HEK293 (cell line): ENCODE results near the gene PTGES3L.

ENCODE experiments used
- CTCF ChIA-PET: fragments of 350-600 bp; formaldehyde crosslinking; extraction: SDS; loops from one replicate; lab custom pipeline; 2021; ENCODE audit warnings: antibody characterized with exemption; lab: Yijun Ruan, JAX
- POLR2A ChIA-PET: fragments of 300-600 bp; formaldehyde crosslinking; extraction: SDS; loops from one replicate; lab custom pipeline; 2020; ENCODE audit warnings: antibody characterized with exemption, inconsistent platforms; lab: Yijun Ruan, JAX
- H3K27ac ChIP-seq: fragments of 200-500 bp; sonication (Bioruptor generic); 2 replicates; pipeline ENCODE4 v1.5.1; 2014; ENCODE audit warnings: low read depth, low read length, control low read depth, inconsistent platforms; ENCODE audit errors: extremely low read depth
- H3K36me3 ChIP-seq, 2 experiments: fragments of 200-500 bp in 1 of 2; sonication (Bioruptor generic) in 1 of 2; 1 replicate in 1 of 2; 2 replicates in 1 of 2; pipeline ENCODE4 v1.5.1; 2014 to 2017; ENCODE audit warnings: inconsistent platforms in 2 of 2, low read length in 2 of 2; ENCODE audit not compliant: control insufficient read depth in 2 of 2, insufficient read depth in 1 of 2
- H3K4me1 ChIP-seq: fragments of 200-500 bp; sonication (Bioruptor generic); 2 replicates; pipeline ENCODE4 v1.5.1; 2014; ENCODE audit warnings: mild to moderate bottlenecking, low read length, inconsistent platforms; ENCODE audit not compliant: control insufficient read depth, insufficient read depth
- H3K4me3 ChIP-seq: 2 replicates; pipeline ENCODE4 v1.5.1; 2011; ENCODE audit warnings: low read depth, mild to moderate bottlenecking, control low read depth, low read length, moderate library complexity
- H3K9me3 ChIP-seq: fragments of 200-500 bp; sonication (Bioruptor generic); 2 replicates; pipeline ENCODE4 v1.5.1; 2014; ENCODE audit warnings: low read depth, low read length, inconsistent platforms; ENCODE audit not compliant: control insufficient read depth, insufficient read depth
- GLIS2 ChIP-seq: fragments of 450-650 bp; formaldehyde crosslinking; IDR thresholded peaks from 2 replicates; pipeline ENCODE4 v1.5.1; 2016; ENCODE audit warnings: missing biosample characterization, missing genetic modification characterization
- KLF1 ChIP-seq: fragments of 450-650 bp; formaldehyde crosslinking; IDR thresholded peaks from 2 replicates; pipeline ENCODE4 v1.5.1; 2016; ENCODE audit warnings: missing biosample characterization, missing genetic modification characterization
- KLF10 ChIP-seq: fragments of 450-650 bp; IDR thresholded peaks from 2 replicates; pipeline ENCODE4 v1.5.1; 2018; ENCODE audit warnings: missing biosample characterization, mild to moderate bottlenecking, missing genetic modification characterization
- KLF8 ChIP-seq: fragments of 450-650 bp; formaldehyde crosslinking; IDR thresholded peaks from 2 replicates; pipeline ENCODE4 v1.5.1; 2016; ENCODE audit warnings: missing biosample characterization, missing genetic modification characterization
- MZF1 ChIP-seq: fragments of 450-650 bp; formaldehyde crosslinking; IDR thresholded peaks from 2 replicates; pipeline ENCODE4 v1.5.1; 2017; ENCODE audit warnings: missing biosample characterization, missing genetic modification characterization, borderline replicate concordance
- OVOL3 ChIP-seq: fragments of 450-650 bp; formaldehyde crosslinking; IDR thresholded peaks from 2 replicates; pipeline ENCODE4 v1.5.1; 2016; ENCODE audit warnings: missing biosample characterization, missing genetic modification characterization
- PRDM2 ChIP-seq: fragments of 450-650 bp; formaldehyde crosslinking; IDR thresholded peaks from 2 replicates; pipeline ENCODE4 v1.5.1; 2016; ENCODE audit warnings: missing biosample characterization, missing genetic modification characterization, borderline replicate concordance
- WT1 ChIP-seq: fragments of 450-650 bp; formaldehyde crosslinking; IDR thresholded peaks from 2 replicates; pipeline ENCODE4 v1.5.1; 2016; ENCODE audit warnings: missing biosample characterization, missing genetic modification characterization
- ZBTB17 ChIP-seq: fragments of 450-650 bp; formaldehyde crosslinking; IDR thresholded peaks from 2 replicates; pipeline ENCODE4 v1.5.1; 2016; ENCODE audit warnings: missing biosample characterization, missing genetic modification characterization
- ZBTB8A ChIP-seq: fragments of 450-650 bp; formaldehyde crosslinking; IDR thresholded peaks from 2 replicates; pipeline ENCODE4 v1.5.1; 2016; ENCODE audit warnings: missing biosample characterization, missing genetic modification characterization
- ZFP37 ChIP-seq: fragments of 450-650 bp; formaldehyde crosslinking; IDR thresholded peaks from 2 replicates; pipeline ENCODE4 v1.5.1; 2016; ENCODE audit warnings: missing biosample characterization, missing genetic modification characterization
- ZIC2 ChIP-seq: fragments of 450-650 bp; formaldehyde crosslinking; IDR thresholded peaks from 2 replicates; pipeline ENCODE4 v1.5.1; 2016; ENCODE audit warnings: missing biosample characterization, missing genetic modification characterization
- ZNF223 ChIP-seq: fragments of 450-650 bp; formaldehyde crosslinking; IDR thresholded peaks from 2 replicates; pipeline ENCODE4 v1.5.1; 2016; ENCODE audit warnings: missing biosample characterization, missing genetic modification characterization
- ZNF292 ChIP-seq: fragments of 450-650 bp; formaldehyde crosslinking; IDR thresholded peaks from 2 replicates; pipeline ENCODE4 v1.5.1; 2016; ENCODE audit warnings: low read depth, missing biosample characterization, missing genetic modification characterization, borderline replicate concordance
- ZNF600 ChIP-seq: fragments of 450-650 bp; formaldehyde crosslinking; IDR thresholded peaks from 2 replicates; pipeline ENCODE4 v1.5.1; 2016; ENCODE audit warnings: missing biosample characterization, missing genetic modification characterization
- ZSCAN23 ChIP-seq: fragments of 450-650 bp; formaldehyde crosslinking; IDR thresholded peaks from 2 replicates; pipeline ENCODE4 v1.5.1; 2016; ENCODE audit warnings: missing biosample characterization, missing genetic modification characterization

The PTGES3L gene

DNA sequence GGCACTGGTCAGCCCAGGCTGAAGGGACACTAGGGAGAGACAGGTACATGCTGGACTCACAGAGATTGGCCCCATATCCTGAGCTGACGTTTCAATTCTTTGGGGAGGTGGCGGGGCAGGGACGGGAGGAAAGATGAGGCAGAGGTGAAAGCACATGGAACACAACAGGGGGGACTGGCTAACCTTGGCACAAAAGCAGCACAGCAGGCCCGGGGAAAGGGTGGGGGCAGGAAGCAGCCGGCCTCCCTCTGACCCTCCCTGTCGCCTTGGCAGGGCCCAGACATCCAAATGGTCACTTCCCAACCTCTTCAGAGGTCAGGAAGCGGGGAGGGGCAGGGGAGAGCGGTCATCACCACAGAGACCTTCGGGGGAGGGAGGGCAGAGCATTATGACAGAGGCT, 35.7 kb upstream of the PTGES3L start:
- CTCF ChIA-PET: no interaction called here
- H3K27ac ChIP-seq: no peak overlapping the region
- 0 out of 2 replicates have a peak, but pooled peaks have one; percentile 15 for TF ChIP-seq ZIC2 (tag by site-specific recombination)
- TF ChIP-seq MZF1 (tag by site-specific recombination): no peak
- TF ChIP-seq ZBTB8A (tag by site-specific recombination): no peak
- TF ChIP-seq, all 188 proteins: peak for 1
- H3K9me3 ChIP-seq: no peaks in the 10 kb centered on the region
- H3K36me3 ChIP-seq: peaks cover 0 to 54% of the 10 kb centered on the region in 2 experiments; a peak in 2 of 3 replicates
- no peak overlapping the region for H3K4me3 ChIP-seq
- H3K4me1 ChIP-seq: peaks cover 12% of the 10 kb centered on the region
- POLR2A ChIA-PET: interaction anchor here (1.0 kb wide), 1 partner anchor 18 kb away, joined by 3 read pairs; the partner anchor contains the start of gene RPL27

- Histone ChIP-seq H3K36me3 (peaks cover 0 to 52% of the 10 kb centered on the region in 2 experiments; a peak in 2 of 3 replicates), H3K4me3 (no peak overlapping the region), H3K4me1 (peaks cover 12% of the 10 kb centered on the region), H3K9me3 (no peaks in the 10 kb centered on the region), H3K27ac (no peak overlapping the region; the same call in 1 of the 2 replicates)
- CTCF ChIA-PET: interaction anchor here (0.7 kb wide), 1 partner anchor 10 kb away, joined by 3 read pairs; no protein-coding TSS in a partner anchor
- POLR2A ChIA-PET: interaction anchor here (1.0 kb wide), 1 partner anchor 17 kb away, joined by 3 read pairs; the partner anchor contains the start of gene RPL27
- peak; percentile 97 for TF ChIP-seq WT1 (tag by site-specific recombination)
- no peak for TF ChIP-seq ZFP37 (tag by site-specific recombination)
- TF ChIP-seq KLF10 (tag by site-specific recombination): no peak
- TF ChIP-seq ZNF223 (tag by site-specific recombination): no peak
- TF ChIP-seq KLF8: no peak
- peak; percentile 28; the same call in 1 of the 2 replicates for TF ChIP-seq KLF1
- TF ChIP-seq OVOL3: no peak
Measured at GRCh38 chr17:43014649-43015542, 35.0 kb upstream of the PTGES3L start.

GRCh38 chr17:43014020-43014648, 34.3 kb upstream of the PTGES3L start:
- ChIA-PET CTCF (interaction anchor here (0.7 kb wide), 1 partner anchor 11 kb away, joined by 3 read pairs; no protein-coding TSS in a partner anchor), POLR2A (interaction anchor here (1.4 kb wide), 1 partner anchor 16 kb away, joined by 13 read pairs; the partner anchor contains the start of gene RPL27)
- TF ChIP-seq GLIS2 (tag by site-specific recombination): 0 out of 2 replicates have a peak, but pooled peaks have one; percentile 26
- no peak for TF ChIP-seq ZNF292

GRCh38 chr17:43013296-43013695, 33.4 kb upstream of the PTGES3L start:
- ChIA-PET POLR2A (interaction anchor here (0.6 to 2.7 kb wide), 5 partner anchors 8 to 15 kb away, joined by 3 to 14 read pairs (median 6); partner anchors contain the start of genes RPL27 and VAT1), CTCF (interaction anchor here (0.6 to 0.7 kb wide), 2 partner anchors 170 to 198 kb away, joined by 3 read pairs; no protein-coding TSS in a partner anchor)
- Histone ChIP-seq H3K36me3 (peaks cover 0 to 48% of the 10 kb centered on the region in 2 experiments; a peak in 2 of 3 replicates), H3K27ac (no peak overlapping the region), H3K4me1 (no peaks in the 10 kb centered on the region; the same call in 1 of the 2 replicates), H3K9me3 (no peaks in the 10 kb centered on the region), H3K4me3 (no peak overlapping the region)
- no peak for TF ChIP-seq ZSCAN23 (tag by site-specific recombination)
- no peak for TF ChIP-seq ZBTB17
- TF ChIP-seq PRDM2: no peak
- TF ChIP-seq ZNF292: no peak
- peak; percentile 45; the same call in 1 of the 2 replicates for TF ChIP-seq ZNF600 (tag by site-specific recombination)

More at GRCh38 chr17:43014020-43014648, 34.3 kb upstream of the PTGES3L start:
- Histone ChIP-seq H3K9me3 (no peaks in the 10 kb centered on the region), H3K27ac (no peak overlapping the region), H3K4me1 (peaks cover 5% of the 10 kb centered on the region), H3K4me3 (no peak overlapping the region), H3K36me3 (peaks cover 0 to 52% of the 10 kb centered on the region in 2 experiments; a peak in 2 of 3 replicates)
